ENCODE measurements around the gene SIL1. TPM values are rescaled to one million over a fixed set of nuclear protein-coding genes. Genes with fewer than 3 reads are reported as not detected.

SIL1 gene
- total RNA-seq, 1 donor from 2014 or later: 29.9 TPM

- H3K36me3 ChIP-seq (ENCODE audit: control insufficient read depth, insufficient read depth, low read length): peaks cover 6% of the 10 kb centered on the region
Observed at GRCh38 chr5:138930371-138931097, 267.6 kb downstream of the SIL1 start.

GRCh38 chr5:138929571-138929955 is 268.6 kb downstream of the SIL1 start:
- no peak for TF ChIP-seq CTCF (IDR thresholded peaks at IDR 0.05; ENCODE audit: insufficient read depth, low read length, poor library complexity, severe bottlenecking)
- Histone ChIP-seq H3K4me3 (ENCODE audit: low read depth, low read length) (no peak overlapping the region), H3K36me3 (ENCODE audit: control insufficient read depth, insufficient read depth, low read length) (peaks cover 6% of the 10 kb centered on the region), H3K27me3 (ENCODE audit: control insufficient read depth, insufficient read depth, low read length) (no peaks in the 10 kb centered on the region)
- no peak for DNase-seq (ENCODE audit: low read depth)

More at GRCh38 chr5:138930371-138931097, 267.6 kb downstream of the SIL1 start:
- Histone ChIP-seq H3K27me3 (ENCODE audit: control insufficient read depth, insufficient read depth, low read length) (no peaks in the 10 kb centered on the region), H3K4me3 (ENCODE audit: low read depth, low read length) (no peak overlapping the region)
- no peak for TF ChIP-seq CTCF (IDR thresholded peaks at IDR 0.05; ENCODE audit: insufficient read depth, low read length, poor library complexity, severe bottlenecking)
- no peak for DNase-seq (ENCODE audit: low read depth)

- Histone ChIP-seq H3K4me3 (ENCODE audit: low read depth, low read length) (no peak overlapping the region), H3K27me3 (ENCODE audit: control insufficient read depth, insufficient read depth, low read length) (no peaks in the 10 kb centered on the region), H3K36me3 (ENCODE audit: control insufficient read depth, insufficient read depth, low read length) (peaks cover 6% of the 10 kb centered on the region)
- no peak for DNase-seq (ENCODE audit: low read depth)
- TF ChIP-seq CTCF (IDR thresholded peaks at IDR 0.05; ENCODE audit: insufficient read depth, low read length, poor library complexity, severe bottlenecking): no peak
Observed at GRCh38 chr5:138927979-138928378, 270.2 kb downstream of the SIL1 start.

GRCh38 chr5:138927544-138927943 is 270.6 kb downstream of the SIL1 start:
- no peaks in the 10 kb centered on the region for H3K27me3 ChIP-seq (ENCODE audit: control insufficient read depth, insufficient read depth, low read length)
- H3K36me3 ChIP-seq (ENCODE audit: control insufficient read depth, insufficient read depth, low read length): peaks cover 5% of the 10 kb centered on the region
- no peak for TF ChIP-seq CTCF (IDR thresholded peaks at IDR 0.05; ENCODE audit: insufficient read depth, low read length, poor library complexity, severe bottlenecking)
- DNase-seq (ENCODE audit: low read depth): no peak
- H3K4me3 ChIP-seq (ENCODE audit: low read depth, low read length): no peak overlapping the region

- DNase-seq (ENCODE audit: low read depth): no peak
- Histone ChIP-seq H3K4me3 (ENCODE audit: low read depth, low read length) (no peak overlapping the region), H3K36me3 (ENCODE audit: control insufficient read depth, insufficient read depth, low read length) (peaks cover 5% of the 10 kb centered on the region), H3K27me3 (ENCODE audit: control insufficient read depth, insufficient read depth, low read length) (no peaks in the 10 kb centered on the region)
- TF ChIP-seq CTCF (IDR thresholded peaks at IDR 0.05; ENCODE audit: insufficient read depth, low read length, poor library complexity, severe bottlenecking): no peak
Observed at GRCh38 chr5:138926688-138927448, 271.3 kb downstream of the SIL1 start.
